GM12878 (cell line): ENCODE data around the gene CELSR1. TPM values are rescaled to one million over a fixed set of nuclear protein-coding genes. Genes with fewer than 3 reads are reported as not detected.

Experiments used
- ATAC-seq: fragments of 200-7000 bp; cut with Tn5 transposase; 3 replicates; pipeline ENCODE4 v1.9.1; 2020; ENCODE audit warnings: mild to moderate bottlenecking, moderate library complexity
- BruUV-seq: library from RNA; stranded (reverse); fragments of 400-500 nt; replicated peaks from 2 replicates; lab custom pipeline; 2021; lab: Mats Ljungman, UMichigan
- CTCF ChIA-PET: fragments of 300-600 bp; sonication (Branson Sonifier 250); formaldehyde crosslinking; extraction: SDS; loops from one replicate; lab custom pipeline; 2021; ENCODE audit warnings: inconsistent platforms; lab: Yijun Ruan, JAX
- POLR2A ChIA-PET: fragments of 350-600 bp; formaldehyde crosslinking; extraction: SDS; loops from one replicate; lab custom pipeline; 2021; ENCODE audit warnings: inconsistent platforms; lab: Charles Lee
- RAD21 ChIA-PET: fragments of 300-600 bp; sonication (Branson Sonifier 250); formaldehyde crosslinking; loops from one replicate; lab custom pipeline; 2023; ENCODE audit warnings: antibody characterized with exemption; ENCODE audit not compliant: unreplicated experiment; lab: Charles Lee
- SMC1A ChIA-PET: fragments of 300-600 bp; sonication (Branson Sonifier 250); formaldehyde crosslinking; loops from one replicate; lab custom pipeline; 2023; ENCODE audit not compliant: unreplicated experiment, uncharacterized antibody; lab: Charles Lee
- DNase-seq: peaks from one replicate; pipeline ENCODE4 v3.0.0-alpha.2; 2011; ENCODE audit warnings: low read depth, low spot score
- FAIRE-seq: peaks from 3 replicates; lab custom pipeline; 2011; peaks lifted over from hg19 to GRCh38; lab: Jason Lieb, UNC
- H2AFZ ChIP-seq: 2 replicates; pipeline ENCODE4 v1.6.0; 2011; ENCODE audit warnings: low read depth, low read length, control low read depth; ENCODE audit not compliant: control insufficient read depth
- H3K27ac ChIP-seq: 2 replicates; pipeline ENCODE4 v1.5.1; 2011; ENCODE audit warnings: control low read depth; ENCODE audit not compliant: control insufficient read depth, insufficient read depth
- H3K27me3 ChIP-seq, 2 experiments: replicated peaks in 1 of 2; 2 replicates each; pipeline versions ENCODE4 v1.6.0 to v1.6.1; 2011; ENCODE audit warnings: low read length in 1 of 2; ENCODE audit not compliant: control insufficient read depth in 2 of 2, insufficient read depth in 2 of 2
- H3K36me3 ChIP-seq, 2 experiments: 2 replicates each; pipeline ENCODE4 v1.5.1; 2011; ENCODE audit warnings: low read length in 1 of 2; ENCODE audit not compliant: control insufficient read depth in 2 of 2, insufficient read depth in 2 of 2
- H3K4me1 ChIP-seq: 2 replicates; pipeline ENCODE4 v1.6.1; 2011; ENCODE audit warnings: mild to moderate bottlenecking, low read length, moderate library complexity, mixed read lengths; ENCODE audit not compliant: control insufficient read depth, insufficient read depth
- H3K4me2 ChIP-seq: 2 replicates; pipeline ENCODE4 v1.6.0; 2011; ENCODE audit warnings: control low read depth; ENCODE audit not compliant: control insufficient read depth, insufficient read depth
- H3K4me3 ChIP-seq: fragments of 200-600 bp; sonication (generic); 2 replicates; pipeline ENCODE4 v1.5.1; 2016
- H3K79me2 ChIP-seq: 2 replicates; pipeline ENCODE4 v1.6.0; 2011; ENCODE audit warnings: low read length; ENCODE audit not compliant: control insufficient read depth, insufficient read depth
- H3K9ac ChIP-seq: 2 replicates; pipeline ENCODE4 v1.8.0; 2011; ENCODE audit warnings: low read length, control low read depth, mixed read lengths; ENCODE audit not compliant: control insufficient read depth, insufficient read depth
- H3K9me3 ChIP-seq: replicated peaks from 3 replicates; pipeline ENCODE4 v1.5.1; 2011; ENCODE audit warnings: mild to moderate bottlenecking, low read length; ENCODE audit not compliant: control insufficient read depth, insufficient read depth
- H4K20me1 ChIP-seq: 2 replicates; pipeline ENCODE4 v1.6.0; 2011; ENCODE audit not compliant: control insufficient read depth, insufficient read depth
- BRCA1 ChIP-seq: IDR thresholded peaks from 2 replicates; pipeline ENCODE4 v1.6.1; 2011; ENCODE audit warnings: low read depth, low read length, improper control_type of control experiment
- CBFB ChIP-seq: IDR thresholded peaks from 2 replicates; pipeline ENCODE4 v1.6.1; 2016; ENCODE audit warnings: antibody characterized with exemption, low read depth
- ESRRA ChIP-seq: IDR thresholded peaks from 2 replicates; pipeline ENCODE4 v1.6.1; 2012; ENCODE audit warnings: mild to moderate bottlenecking, low read length, improper control_type of control experiment
- ETV6 ChIP-seq, 2 experiments: fragments of 450-650 bp in 1 of 2; IDR thresholded peaks in 1 of 2; conservative IDR thresholded peaks in 1 of 2; 2 replicates each; pipeline ENCODE4 v1.6.1; 2014; ENCODE audit warnings: antibody characterized with exemption in 1 of 2, borderline replicate concordance in 1 of 2, low read depth in 1 of 2, mild to moderate bottlenecking in 1 of 2, moderate library complexity in 1 of 2
- FOXK2 ChIP-seq: fragments of 450-650 bp; IDR thresholded peaks from 2 replicates; pipeline ENCODE4 v1.6.1; 2017; ENCODE audit warnings: mild to moderate bottlenecking, moderate library complexity
- GABPA ChIP-seq: IDR thresholded peaks from 2 replicates; pipeline ENCODE4 v1.6.1; 2014; ENCODE audit warnings: antibody characterized with exemption, low read depth, mild to moderate bottlenecking, inconsistent platforms
- IRF4 ChIP-seq: IDR thresholded peaks from 2 replicates; pipeline ENCODE4 v1.6.1; 2011; ENCODE audit warnings: low read depth, low read length
- NFIC ChIP-seq: IDR thresholded peaks from 2 replicates; pipeline ENCODE4 v1.6.1; 2012; ENCODE audit warnings: low read depth, mild to moderate bottlenecking, inconsistent platforms, low read length, moderate library complexity
- NRF1 ChIP-seq: conservative IDR thresholded peaks from 2 replicates; pipeline ENCODE4 v1.6.1; 2011; ENCODE audit warnings: mild to moderate bottlenecking, low read depth, low read length, improper control_type of control experiment
- RCOR1 ChIP-seq: conservative IDR thresholded peaks from 2 replicates; pipeline ENCODE4 v1.6.1; 2012; ENCODE audit warnings: low read depth, low read length, improper control_type of control experiment
- RFX5 ChIP-seq: IDR thresholded peaks from 2 replicates; pipeline ENCODE4 v1.6.1; 2011; ENCODE audit warnings: low read depth, low read length, improper control_type of control experiment
- SPI1 ChIP-seq: IDR thresholded peaks from 2 replicates; pipeline ENCODE4 v1.6.1; 2011; ENCODE audit warnings: low read depth, mild to moderate bottlenecking, low read length, moderate library complexity, borderline replicate concordance; ENCODE audit not compliant: insufficient read depth
- ZZZ3 ChIP-seq: IDR thresholded peaks from 2 replicates; pipeline ENCODE4 v1.6.1; 2011; ENCODE audit warnings: low read depth; ENCODE audit not compliant: control insufficient read depth, insufficient read length
- WGBS: methylation state at CpG from one replicate; pipeline ENCODE4 v1.1.6; 2016; ENCODE audit warnings: low lambda C conversion rate; ENCODE audit not compliant: insufficient replicate concordance, insufficient coverage; ENCODE audit errors: missing lambda C conversion rate; 5-methylcytosine and 5-hydroxymethylcytosine counted together
- in situ Hi-C: fragments of 300-500 bp; cut with MboI; formaldehyde crosslinking; loops from 9 replicates; pipeline ENCODE4 v1.14.3; 2018; ENCODE audit warnings: mixed read lengths
- intact Hi-C: fragments of 100-400 bp; cut with micrococcal nuclease; formaldehyde crosslinking; loops from one replicate; pipeline ENCODE4 v1.14.2; 2022; ENCODE audit not compliant: unreplicated experiment
- polyA plus RNA-seq, 11 experiments: library from polyadenylated mRNA; depleted of rRNA in 4 of 11; unstranded in 6 of 11; stranded (reverse) in 5 of 11; fragments of >200 nt; fragmentation: Nextera tagmentation in 4 of 11; fragmentation: Illumina TruSeq in 1 of 11; extraction: Ambion mirVana in 4 of 11; extraction: Trizol in 1 of 11; gene quantifications; 1 replicate in 1 of 11; 2 replicates in 10 of 11; pipeline versions ENCODE4 v1.2.1 to v1.2.3, GENCODE V29; 2011 to 2016; ENCODE audit warnings: inconsistent platforms in 2 of 11, missing spikeins in 2 of 11, low read depth in 1 of 11
- total RNA-seq, 4 experiments: library from RNA; depleted of rRNA in 3 of 4; stranded (reverse); fragments of >200 nt in 3 of 4; fragmentation: Illumina TruSeq in 1 of 4; extraction: Trizol in 1 of 4; gene quantifications; 2 replicates each; pipeline versions ENCODE4 v1.2.1 to v1.2.3, GENCODE V29; 2013 to 2021

Gene CELSR1
- total and polyA plus RNA-seq, 10 of the 15 experiments (the other 5 are each of a cell fraction or from before 2014, with no cell fraction given): 0.05 to 1.7 (median 0.35) TPM; not detected in 2

GRCh38 chr22:46466255-46466676, 71.2 kb downstream of the CELSR1 start:
- no peak overlapping the region for H3K27ac ChIP-seq
- RAD21 ChIA-PET: no interaction called here
- H3K9ac ChIP-seq: no peak overlapping the region
- DNase-seq: no peak
- no peaks in the 10 kb centered on the region for H3K9me3 ChIP-seq
- POLR2A ChIA-PET: no interaction called here
- intact Hi-C loops: no loop called here
- no peaks in the 10 kb centered on the region for H4K20me1 ChIP-seq
- H3K79me2 ChIP-seq: no peaks in the 10 kb centered on the region
- no peaks in the 10 kb centered on the region for H3K27me3 ChIP-seq
- CTCF ChIA-PET: no interaction called here
- no peaks in the 10 kb centered on the region for H3K4me1 ChIP-seq
- no peak overlapping the region for H3K4me2 ChIP-seq
- BruUV-seq: no TSS peak
- in situ Hi-C loops: no loop called here
- WGBS: 18% methylated on average over 10 of the region's 10 CpGs
- SMC1A ChIA-PET: no interaction called here
- no peak for TF ChIP-seq RCOR1
- TF ChIP-seq RFX5: no peak
- no peak for TF ChIP-seq ZZZ3
- TF ChIP-seq NFIC: no peak
- no peak for TF ChIP-seq BRCA1
- no peak for TF ChIP-seq FOXK2
- TF ChIP-seq GABPA: no peak
- TF ChIP-seq SPI1: no peak
- no peak for TF ChIP-seq IRF4
- TF ChIP-seq ETV6 (conservative IDR thresholded peaks at IDR 0.05 in 1 of 2, IDR thresholded peaks at IDR 0.05 in 1 of 2; ENCODE audit: borderline replicate concordance in 1 of 2, low read depth in 1 of 2): no peak
- no peak for TF ChIP-seq ESRRA
- TF ChIP-seq NRF1: no peak
- no peak for TF ChIP-seq CBFB
- H3K4me3 ChIP-seq: no peak overlapping the region
- no peak for ATAC-seq
- no peak for FAIRE-seq
- H2AFZ ChIP-seq: no peak overlapping the region
- peaks cover 0 to 1% of the 10 kb centered on the region in 2 experiments; a peak in 1 of 4 replicates for H3K36me3 ChIP-seq
